ENCODE data around the gene ZNF302.

ZNF302 gene

DNA sequence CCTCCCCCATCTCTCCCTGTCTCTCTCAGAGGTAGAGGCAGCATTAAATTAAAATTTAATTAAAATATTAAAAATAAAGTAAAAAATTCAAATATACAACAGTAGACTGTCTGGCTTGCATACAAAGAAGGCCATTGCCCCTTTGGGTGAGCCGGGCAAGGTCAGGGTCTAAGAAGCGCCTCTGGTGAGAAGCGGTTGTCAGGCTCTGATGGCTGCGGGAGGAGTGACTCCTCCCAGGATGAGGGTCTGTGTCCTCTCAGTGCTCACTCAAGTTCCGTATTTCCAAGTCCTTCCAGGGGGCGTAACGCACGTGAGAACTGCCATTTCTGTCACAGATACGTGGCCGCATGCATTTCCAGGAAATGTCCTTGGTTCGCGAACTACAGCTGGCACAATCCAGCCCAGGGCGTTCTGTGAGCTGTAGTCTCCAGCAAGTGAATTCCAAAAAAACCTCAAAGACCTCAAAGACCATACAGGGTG, 55.8 kb downstream of the ZNF302 start:
- no peak for DNase-seq

GRCh38 chr19:34733746-34734536, 56.5 kb downstream of the ZNF302 start, which contains the start of gene ZNF181:
TSS of gene ZNF181 (plus strand) at chr19:34734243. CDS start at chr19:34735038, 795 bp downstream.
- DNase-seq, result peak; percentile 91

DNA sequence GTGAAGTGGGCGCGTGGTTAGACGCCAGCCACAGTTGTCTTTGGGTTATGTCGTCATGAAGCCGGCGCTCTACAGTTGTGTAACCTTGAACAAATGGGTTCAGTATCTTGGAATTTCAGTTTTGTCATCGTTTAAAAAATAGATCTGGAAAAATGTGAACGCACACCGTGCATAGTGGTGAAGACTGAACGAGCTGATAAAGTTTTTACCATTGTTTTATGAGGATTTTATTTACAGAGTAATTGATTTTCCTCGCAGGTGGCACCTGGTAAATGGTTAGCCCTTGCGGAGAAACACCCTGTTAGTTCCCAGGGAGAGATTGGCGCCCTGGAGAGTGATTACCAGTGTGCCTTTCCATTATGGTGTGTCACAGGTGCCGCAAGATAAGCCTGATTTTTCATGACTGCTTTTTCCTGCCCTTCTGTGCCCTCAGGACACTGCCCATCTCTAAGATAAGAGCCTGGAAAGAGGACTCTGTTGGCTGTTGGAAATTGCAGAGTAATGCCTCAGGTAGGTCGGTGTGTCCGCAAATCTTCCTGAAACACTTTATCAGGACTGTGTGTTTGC, 57.1 kb downstream of the ZNF302 start:
- DNase-seq, result peak; percentile 84

Data from fibroblast of skin of right biceps (primary cell).